ENCODE results near the gene SRPK2.

- no peak for TF ChIP-seq CTCF (IDR thresholded peaks at IDR 0.05)
- TF ChIP-seq POLR2A (IDR thresholded peaks at IDR 0.05) = no peak
- no peak for TF ChIP-seq POLR2AphosphoS5 (IDR thresholded peaks at IDR 0.05; ENCODE audit: insufficient read depth in 1 of 2, low read depth in 1 of 2)
These were observed 234.6 kb downstream of the SRPK2 start for GRCh38 chr7:105154084-105154483.
